GM18519 (cell line): ENCODE data around the gene TP63.
"Not testable (repeated sequence)": the region's sequence is repeated elsewhere in the genome, so short reads cannot be mapped to it uniquely, and the experiment has no call there.

Experiments
- ATAC-seq: cut with Tn5 transposase; IDR thresholded peaks from one replicate; pipeline ENCODE4 v1.9.1; 2021; ENCODE audit warnings: mild to moderate bottlenecking, moderate library complexity; ENCODE audit not compliant: unreplicated experiment, low FRiP score

TP63 gene

GRCh38 chr3:189625071-189625470 lies 6.1 kb upstream of the TP63 start:
- no peak for ATAC-seq

GRCh38 chr3:189625572-189625971 lies 5.6 kb upstream of the TP63 start:
- no peak for ATAC-seq

GRCh38 chr3:189626286-189626685 lies 4.9 kb upstream of the TP63 start:
- no peak for ATAC-seq

- no peak for ATAC-seq
These were observed 1.3 kb upstream of the TP63 start for GRCh38 chr3:189629803-189630455.

GRCh38 chr3:189630767-189631372 lies 319 bp upstream of the TP63 start:
- ATAC-seq = no peak

GRCh38 chr3:189631409-189631808 lies 220 bp downstream of the TP63 start:
- no peak for ATAC-seq

GRCh38 chr3:189632242-189632641 lies 1.1 kb downstream of the TP63 start:
- peak; percentile 38 for ATAC-seq

GRCh38 chr3:189635339-189635738 lies 4.2 kb downstream of the TP63 start:
- no peak for ATAC-seq

- no peak for ATAC-seq
These were observed 4.9 kb downstream of the TP63 start for GRCh38 chr3:189636048-189636447.

GRCh38 chr3:189637750-189638149 lies 6.6 kb downstream of the TP63 start:
- no peak for ATAC-seq

GRCh38 chr3:189638276-189639031 lies 7.3 kb downstream of the TP63 start:
- no peak for ATAC-seq

GRCh38 chr3:189641776-189642175 lies 10.6 kb downstream of the TP63 start:
- no peak for ATAC-seq

- no peak for ATAC-seq
These were observed 15.8 kb downstream of the TP63 start for GRCh38 chr3:189646853-189647542.

GRCh38 chr3:189652042-189652441 lies 20.9 kb downstream of the TP63 start:
- no peak for ATAC-seq

GRCh38 chr3:189655617-189656016 lies 24.4 kb downstream of the TP63 start:
- ATAC-seq = no peak

- no peak for ATAC-seq
These were observed 28.4 kb downstream of the TP63 start for GRCh38 chr3:189659571-189659970.

GRCh38 chr3:189664311-189664710 lies 33.1 kb downstream of the TP63 start:
- ATAC-seq = no peak

- not testable (repeated sequence) for ATAC-seq
These were observed 41.2 kb downstream of the TP63 start for GRCh38 chr3:189672346-189672745.

GRCh38 chr3:189673535-189673934 lies 42.3 kb downstream of the TP63 start:
- peak; percentile 91 for ATAC-seq

GRCh38 chr3:189674249-189674913 lies 43.2 kb downstream of the TP63 start:
- no peak for ATAC-seq

GRCh38 chr3:189677667-189678066 lies 46.5 kb downstream of the TP63 start:
- no peak for ATAC-seq
